HCT116 (cell line): Measurements from ENCODE around the gene GDF10. TPM values are rescaled to one million over a fixed set of nuclear protein-coding genes. Genes with fewer than 3 reads are reported as not detected.

ENCODE experiments used
- ATAC-seq: fragments of 200-7000 bp; cut with Tn5 transposase; 2 replicates; pipeline ENCODE4 v1.9.1; 2020; ENCODE audit warnings: mild to moderate bottlenecking, moderate library complexity
- BruUV-seq: library from RNA; stranded (reverse); fragments of 400-500 nt; replicated peaks from 2 replicates; lab custom pipeline; 2021; lab: Mats Ljungman, UMichigan
- CTCF ChIA-PET: fragments of 300-600 bp; sonication (Branson Sonifier 250); formaldehyde crosslinking; loops from one replicate; lab custom pipeline; 2021; ENCODE audit warnings: antibody characterized with exemption; lab: Charles Lee
- POLR2A ChIA-PET: fragments of 300-600, 350-600 bp; sonication (Branson Sonifier 250); formaldehyde crosslinking; loops from one replicate; lab custom pipeline; 2021; ENCODE audit warnings: antibody characterized with exemption; lab: Charles Lee
- RAD21 ChIA-PET, 2 experiments: fragments of 300-600 bp; sonication (Branson Sonifier 250); formaldehyde crosslinking; loops; one replicate each; lab custom pipeline; 2023; ENCODE audit warnings: low total read pairs in 2 of 2; ENCODE audit not compliant: uncharacterized antibody in 2 of 2, unreplicated experiment in 2 of 2, low non-redundant PET in 1 of 2; lab: Charles Lee
- DNase-seq: peaks from one replicate; pipeline ENCODE4 v3.0.0-alpha.2; 2010; ENCODE audit warnings: low read depth, low spot score
- H2AFZ ChIP-seq: fragments of 200-600 bp; shearing (Covaris generic), sonication (generic); 2 replicates; pipeline ENCODE4 v1.6.1; 2017; ENCODE audit warnings: low read depth, mixed run types, mixed read lengths, antibody characterized with exemption, low read length; ENCODE audit not compliant: poor library complexity, severe bottlenecking
- H3K27ac ChIP-seq: 2 replicates; pipeline ENCODE4 v1.5.1; 2012; ENCODE audit warnings: low read depth, low read length
- H3K27me3 ChIP-seq: fragments of 200-600 bp; sonication (generic); 2 replicates; pipeline ENCODE4 v1.6.1; 2016; ENCODE audit warnings: mixed run types, low read length, mixed read lengths; ENCODE audit not compliant: insufficient read depth
- H3K36me3 ChIP-seq, 2 experiments: fragments of 200-500 bp in 1 of 2; fragments of 200-600 bp in 1 of 2; sonication (Bioruptor generic) in 1 of 2; sonication (generic) in 1 of 2; 2 replicates each; pipeline versions ENCODE4 v1.5.1 to v1.6.1; 2014 to 2016; ENCODE audit warnings: low read length in 2 of 2, inconsistent platforms in 1 of 2, mixed read lengths in 1 of 2, mixed run types in 1 of 2; ENCODE audit not compliant: insufficient read depth in 2 of 2, control insufficient read depth in 1 of 2
- H3K4me1 ChIP-seq, 2 experiments: fragments of 200-600 bp in 1 of 2; sonication (generic) in 1 of 2; 2 replicates each; pipeline versions ENCODE4 v1.5.1 to v1.6.1; 2012 to 2017; ENCODE audit warnings: low read length in 2 of 2, inconsistent platforms in 1 of 2, mild to moderate bottlenecking in 1 of 2, mixed read lengths in 1 of 2, mixed run types in 1 of 2, moderate library complexity in 1 of 2; ENCODE audit not compliant: insufficient read depth in 2 of 2, control insufficient read depth in 1 of 2
- H3K4me2 ChIP-seq: fragments of 200-600 bp; sonication (generic); 2 replicates; pipeline ENCODE4 v1.6.1; 2017; ENCODE audit warnings: mixed run types, low read length, mixed read lengths
- H3K4me3 ChIP-seq, 2 experiments: fragments of 200-600 bp in 1 of 2; sonication (generic) in 1 of 2; replicated peaks in 1 of 2; 2 replicates each; pipeline ENCODE4 v1.5.1; 2011 to 2016; ENCODE audit warnings: low read length in 2 of 2, control low read depth in 1 of 2, low read depth in 1 of 2, mild to moderate bottlenecking in 1 of 2, mixed read lengths in 1 of 2, mixed run types in 1 of 2
- H3K79me2 ChIP-seq: fragments of 200-600 bp; sonication (generic); 2 replicates; pipeline ENCODE4 v1.6.1; 2017; ENCODE audit warnings: mild to moderate bottlenecking, mixed run types, low read length, moderate library complexity, mixed read lengths; ENCODE audit not compliant: insufficient read depth
- H3K9ac ChIP-seq: fragments of 200-600 bp; sonication (generic); 2 replicates; pipeline ENCODE4 v1.6.1; 2016; ENCODE audit warnings: low read length, mixed read lengths
- H3K9me2 ChIP-seq: fragments of 200-600 bp; sonication (generic), shearing (Covaris generic); 2 replicates; pipeline ENCODE4 v1.6.1; 2017; ENCODE audit warnings: mixed run types, mild to moderate bottlenecking, moderate library complexity; ENCODE audit not compliant: insufficient read depth
- H3K9me3 ChIP-seq, 2 experiments: fragments of 200-500 bp in 1 of 2; fragments of 200-600 bp in 1 of 2; sonication (Bioruptor generic) in 1 of 2; sonication (generic) in 1 of 2; 2 replicates each; pipeline ENCODE4 v1.6.1; 2014 to 2017; ENCODE audit warnings: low read length in 2 of 2, mixed read lengths in 2 of 2, inconsistent platforms in 1 of 2, low read depth in 1 of 2, mild to moderate bottlenecking in 1 of 2, mixed run types in 1 of 2, moderate library complexity in 1 of 2; ENCODE audit not compliant: control insufficient read depth in 1 of 2, insufficient read depth in 1 of 2
- H4K20me1 ChIP-seq: fragments of 200-600 bp; sonication (generic), shearing (Covaris generic); 2 replicates; pipeline ENCODE4 v1.6.1; 2017; ENCODE audit warnings: mixed run types, mild to moderate bottlenecking, moderate library complexity; ENCODE audit not compliant: insufficient read depth
- CBX3 ChIP-seq: IDR thresholded peaks from 2 replicates; pipeline ENCODE4 v1.6.1; 2012; ENCODE audit warnings: low read depth
- CEBPB ChIP-seq: IDR thresholded peaks from 2 replicates; pipeline ENCODE4 v1.6.1; 2012; ENCODE audit warnings: low read depth
- EGR1 ChIP-seq: IDR thresholded peaks from 2 replicates; pipeline ENCODE4 v1.6.1; 2012; ENCODE audit warnings: low read depth
- ELF1 ChIP-seq: IDR thresholded peaks from 2 replicates; pipeline ENCODE4 v1.6.1; 2012; ENCODE audit warnings: low read depth, borderline replicate concordance
- EZH2 ChIP-seq: fragments of 200-600 bp; sonication (generic); IDR thresholded peaks from 2 replicates; pipeline ENCODE4 v1.6.1; 2017; ENCODE audit warnings: antibody characterized with exemption, mixed run types
- FOSL1 ChIP-seq: IDR thresholded peaks from 2 replicates; pipeline ENCODE4 v1.6.1; 2012; ENCODE audit warnings: low read depth
- JUND ChIP-seq: IDR thresholded peaks from 2 replicates; pipeline ENCODE4 v1.6.1; 2012
- POLR2AphosphoS5 ChIP-seq: IDR thresholded peaks from 2 replicates; pipeline ENCODE4 v1.6.1; 2011; ENCODE audit warnings: mild to moderate bottlenecking, low read depth, low read length, moderate library complexity
- RAD21 ChIP-seq: IDR thresholded peaks from 2 replicates; pipeline ENCODE4 v1.6.1; 2012; ENCODE audit warnings: low read depth, mild to moderate bottlenecking
- SIN3A ChIP-seq: IDR thresholded peaks from 2 replicates; pipeline ENCODE4 v1.6.1; 2012; ENCODE audit warnings: low read depth
- SP1 ChIP-seq: IDR thresholded peaks from 2 replicates; pipeline ENCODE4 v1.6.1; 2012; ENCODE audit warnings: low read depth
- TCF7L2 ChIP-seq: IDR thresholded peaks from 2 replicates; pipeline ENCODE4 v1.7.0; 2011; ENCODE audit warnings: borderline replicate concordance, inconsistent platforms; ENCODE audit not compliant: insufficient read depth, insufficient read length; ENCODE audit errors: extremely low read depth
- ZNF274 ChIP-seq: fragments of 200-500 bp; sonication (Bioruptor generic); IDR thresholded peaks from 2 replicates; pipeline ENCODE4 v1.6.1; 2014; ENCODE audit warnings: mild to moderate bottlenecking, low read depth, low read length, inconsistent platforms
- intact Hi-C: fragments of 100-400 bp; cut with micrococcal nuclease; formaldehyde crosslinking; loops from 2 replicates; pipeline ENCODE4 v1.10.0; 2022
- total RNA-seq: library from RNA; stranded (reverse); gene quantifications from one replicate; pipeline ENCODE4 v1.2.1, GENCODE V29; 2021; ENCODE audit not compliant: unreplicated experiment
- TF ChIP-seq, protein P1 (sequence below): IDR thresholded peaks from 2 replicates; pipeline ENCODE4 v1.6.1; 2012
- TF ChIP-seq, protein P2 (sequence below): IDR thresholded peaks from 2 replicates; pipeline ENCODE4 v1.6.1; 2012; ENCODE audit warnings: low read depth
- TF ChIP-seq, protein P3 (sequence below), 3 experiments: fragments of 200-600 bp in 1 of 3; sonication (generic) in 1 of 3; IDR thresholded peaks in 2 of 3; conservative IDR thresholded peaks in 1 of 3; 2 replicates each; pipeline ENCODE4 v1.5.1; 2012 to 2017; ENCODE audit warnings: low read depth in 2 of 3, low read length in 2 of 3, antibody characterized with exemption in 1 of 3, borderline replicate concordance in 1 of 3, control low read depth in 1 of 3, mild to moderate bottlenecking in 1 of 3, mixed read lengths in 1 of 3, mixed run types in 1 of 3, moderate library complexity in 1 of 3; ENCODE audit not compliant: insufficient read depth in 1 of 3

GDF10 gene
- total RNA-seq, 1 experiment from 2014 or later: not detected

DNA sequence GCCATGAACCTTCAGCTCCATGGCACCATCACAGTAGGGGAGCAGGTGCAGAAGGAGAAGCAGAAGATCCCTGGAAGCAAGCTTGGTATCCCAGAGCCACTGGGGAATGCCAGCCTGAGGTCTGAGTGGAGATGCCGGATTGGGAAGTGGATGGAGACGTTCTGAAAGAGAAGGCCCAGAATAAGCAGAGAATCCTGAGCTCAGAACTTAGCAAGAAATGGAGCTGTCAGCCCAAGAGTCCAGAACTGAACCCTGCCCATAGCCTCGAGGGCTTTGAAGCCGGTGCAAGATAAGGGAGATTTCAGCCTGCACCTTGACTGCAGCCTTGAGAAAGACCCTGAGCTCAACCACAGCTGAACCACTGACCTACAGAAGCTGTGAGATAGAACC, 13.9 kb upstream of the GDF10 start:
- Histone ChIP-seq H3K27me3 (no peaks in the 10 kb centered on the region), H3K9me2 (no peaks in the 10 kb centered on the region), H3K79me2 (no peaks in the 10 kb centered on the region), H3K4me2 (no peak overlapping the region), H3K4me1 (no peaks in the 10 kb centered on the region), H2AFZ (no peak overlapping the region), H3K9ac (no peak overlapping the region), H3K9me3 (no peaks in the 10 kb centered on the region), H3K36me3 (no peaks in the 10 kb centered on the region), H3K27ac (no peak overlapping the region), H3K4me3 (no peak overlapping the region), H4K20me1 (no peaks in the 10 kb centered on the region)
- RAD21 ChIA-PET: no interaction called here
- POLR2A ChIA-PET: no interaction called here
- intact Hi-C loops: no loop called here
- CTCF ChIA-PET: no interaction called here
- no TSS peak for BruUV-seq
- DNase-seq (no peak), ATAC-seq (no peak)
- TF ChIP-seq, protein P1, sequence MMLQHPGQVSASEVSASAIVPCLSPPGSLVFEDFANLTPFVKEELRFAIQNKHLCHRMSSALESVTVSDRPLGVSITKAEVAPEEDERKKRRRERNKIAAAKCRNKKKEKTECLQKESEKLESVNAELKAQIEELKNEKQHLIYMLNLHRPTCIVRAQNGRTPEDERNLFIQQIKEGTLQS: no peak
- TF ChIP-seq POLR2AphosphoS5: no peak
- no peak for TF ChIP-seq CEBPB
- no peak for TF ChIP-seq RAD21
- TF ChIP-seq SP1: no peak
- TF ChIP-seq TCF7L2: no peak
- TF ChIP-seq EZH2: no peak
- no peak for TF ChIP-seq FOSL1
- TF ChIP-seq, protein P2, sequence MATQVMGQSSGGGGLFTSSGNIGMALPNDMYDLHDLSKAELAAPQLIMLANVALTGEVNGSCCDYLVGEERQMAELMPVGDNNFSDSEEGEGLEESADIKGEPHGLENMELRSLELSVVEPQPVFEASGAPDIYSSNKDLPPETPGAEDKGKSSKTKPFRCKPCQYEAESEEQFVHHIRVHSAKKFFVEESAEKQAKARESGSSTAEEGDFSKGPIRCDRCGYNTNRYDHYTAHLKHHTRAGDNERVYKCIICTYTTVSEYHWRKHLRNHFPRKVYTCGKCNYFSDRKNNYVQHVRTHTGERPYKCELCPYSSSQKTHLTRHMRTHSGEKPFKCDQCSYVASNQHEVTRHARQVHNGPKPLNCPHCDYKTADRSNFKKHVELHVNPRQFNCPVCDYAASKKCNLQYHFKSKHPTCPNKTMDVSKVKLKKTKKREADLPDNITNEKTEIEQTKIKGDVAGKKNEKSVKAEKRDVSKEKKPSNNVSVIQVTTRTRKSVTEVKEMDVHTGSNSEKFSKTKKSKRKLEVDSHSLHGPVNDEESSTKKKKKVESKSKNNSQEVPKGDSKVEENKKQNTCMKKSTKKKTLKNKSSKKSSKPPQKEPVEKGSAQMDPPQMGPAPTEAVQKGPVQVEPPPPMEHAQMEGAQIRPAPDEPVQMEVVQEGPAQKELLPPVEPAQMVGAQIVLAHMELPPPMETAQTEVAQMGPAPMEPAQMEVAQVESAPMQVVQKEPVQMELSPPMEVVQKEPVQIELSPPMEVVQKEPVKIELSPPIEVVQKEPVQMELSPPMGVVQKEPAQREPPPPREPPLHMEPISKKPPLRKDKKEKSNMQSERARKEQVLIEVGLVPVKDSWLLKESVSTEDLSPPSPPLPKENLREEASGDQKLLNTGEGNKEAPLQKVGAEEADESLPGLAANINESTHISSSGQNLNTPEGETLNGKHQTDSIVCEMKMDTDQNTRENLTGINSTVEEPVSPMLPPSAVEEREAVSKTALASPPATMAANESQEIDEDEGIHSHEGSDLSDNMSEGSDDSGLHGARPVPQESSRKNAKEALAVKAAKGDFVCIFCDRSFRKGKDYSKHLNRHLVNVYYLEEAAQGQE: no peak
- TF ChIP-seq, protein P3, sequence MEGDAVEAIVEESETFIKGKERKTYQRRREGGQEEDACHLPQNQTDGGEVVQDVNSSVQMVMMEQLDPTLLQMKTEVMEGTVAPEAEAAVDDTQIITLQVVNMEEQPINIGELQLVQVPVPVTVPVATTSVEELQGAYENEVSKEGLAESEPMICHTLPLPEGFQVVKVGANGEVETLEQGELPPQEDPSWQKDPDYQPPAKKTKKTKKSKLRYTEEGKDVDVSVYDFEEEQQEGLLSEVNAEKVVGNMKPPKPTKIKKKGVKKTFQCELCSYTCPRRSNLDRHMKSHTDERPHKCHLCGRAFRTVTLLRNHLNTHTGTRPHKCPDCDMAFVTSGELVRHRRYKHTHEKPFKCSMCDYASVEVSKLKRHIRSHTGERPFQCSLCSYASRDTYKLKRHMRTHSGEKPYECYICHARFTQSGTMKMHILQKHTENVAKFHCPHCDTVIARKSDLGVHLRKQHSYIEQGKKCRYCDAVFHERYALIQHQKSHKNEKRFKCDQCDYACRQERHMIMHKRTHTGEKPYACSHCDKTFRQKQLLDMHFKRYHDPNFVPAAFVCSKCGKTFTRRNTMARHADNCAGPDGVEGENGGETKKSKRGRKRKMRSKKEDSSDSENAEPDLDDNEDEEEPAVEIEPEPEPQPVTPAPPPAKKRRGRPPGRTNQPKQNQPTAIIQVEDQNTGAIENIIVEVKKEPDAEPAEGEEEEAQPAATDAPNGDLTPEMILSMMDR (IDR thresholded peaks at IDR 0.05 in 2 of 3, conservative IDR thresholded peaks at IDR 0.05 in 1 of 3; ENCODE audit: borderline replicate concordance in 1 of 3, insufficient read depth in 1 of 3, low read depth in 2 of 3, low read length in 2 of 3): no peak
- TF ChIP-seq EGR1: no peak
- TF ChIP-seq CBX3: no peak
- no peak for TF ChIP-seq JUND
- TF ChIP-seq ZNF274: no peak
- TF ChIP-seq ELF1: no peak
- TF ChIP-seq SIN3A: no peak
